Neural crest cell (in vitro differentiated cells): ENCODE measurements around the gene MFAP5. TPM values are rescaled to one million over a fixed set of nuclear protein-coding genes. Genes with fewer than 3 reads are reported as not detected.

ENCODE experiments used
- DNase-seq: peaks from one replicate; pipeline ENCODE4 v3.0.0; 2021; ENCODE audit warnings: low read depth, mixed read lengths, low spot score
- H3K27ac Mint-ChIP-seq: one replicate; pipeline ENCODE4 v1.8.0; 2021; ENCODE audit warnings: mild to moderate bottlenecking, mixed read lengths; ENCODE audit not compliant: unreplicated experiment
- H3K27me3 Mint-ChIP-seq: 2 replicates; pipeline ENCODE4 v1.8.0; 2021; ENCODE audit warnings: low read depth, mild to moderate bottlenecking, mixed read lengths
- H3K36me3 Mint-ChIP-seq: 2 replicates; pipeline ENCODE4 v1.8.0; 2021; ENCODE audit warnings: low read depth, mild to moderate bottlenecking, mixed read lengths
- H3K4me1 Mint-ChIP-seq: 2 replicates; pipeline ENCODE4 v1.8.0; 2021; ENCODE audit warnings: mixed read lengths
- H3K4me3 Mint-ChIP-seq: one replicate; pipeline ENCODE4 v1.8.0; 2021; ENCODE audit warnings: mild to moderate bottlenecking, mixed read lengths
- H3K9me3 Mint-ChIP-seq: 2 replicates; pipeline ENCODE4 v1.8.0; 2021; ENCODE audit warnings: mixed read lengths
- CTCF ChIP-seq: fragments of 200-600 bp; sonication (generic); conservative IDR thresholded peaks from 2 replicates; pipeline ENCODE4 v1.5.0; 2021; ENCODE audit warnings: antibody characterized with exemption, mild to moderate bottlenecking
- total RNA-seq: library from RNA; stranded (reverse); gene quantifications from 2 replicates; pipeline ENCODE4 v1.2.1, GENCODE V29; 2021

MFAP5 gene
- total RNA-seq, 1 donor from 2014 or later: not detected

GRCh38 chr12:8664228-8664913 lies 1.7 kb upstream of the MFAP5 start:
- H3K4me3 Mint-ChIP-seq: no peak overlapping the region
- no peaks in the 10 kb centered on the region for H3K9me3 Mint-ChIP-seq
- no peak for DNase-seq
- H3K36me3 Mint-ChIP-seq: no peaks in the 10 kb centered on the region
- H3K27me3 Mint-ChIP-seq: no peaks in the 10 kb centered on the region
- H3K27ac Mint-ChIP-seq: no peak overlapping the region
- no peaks in the 10 kb centered on the region for H3K4me1 Mint-ChIP-seq
- TF ChIP-seq CTCF: no peak

GRCh38 chr12:8661751-8662150 lies 875 bp downstream of the MFAP5 start:
- no peak for TF ChIP-seq CTCF
- H3K27ac Mint-ChIP-seq: no peak overlapping the region
- no peaks in the 10 kb centered on the region for H3K9me3 Mint-ChIP-seq
- no peaks in the 10 kb centered on the region for H3K27me3 Mint-ChIP-seq
- H3K4me1 Mint-ChIP-seq: no peaks in the 10 kb centered on the region
- DNase-seq: no peak
- no peaks in the 10 kb centered on the region for H3K36me3 Mint-ChIP-seq
- no peak overlapping the region for H3K4me3 Mint-ChIP-seq

- Mint-ChIP-seq H3K4me1 (no peaks in the 10 kb centered on the region), H3K9me3 (no peaks in the 10 kb centered on the region), H3K27me3 (no peaks in the 10 kb centered on the region), H3K36me3 (no peaks in the 10 kb centered on the region), H3K4me3 (no peak overlapping the region), H3K27ac (no peak overlapping the region)
- no peak for TF ChIP-seq CTCF
- no peak for DNase-seq
Measured at GRCh38 chr12:8661016-8661415, 1.6 kb downstream of the MFAP5 start.

GRCh38 chr12:8658346-8658745 lies 4.3 kb downstream of the MFAP5 start:
- H3K4me1 Mint-ChIP-seq: no peaks in the 10 kb centered on the region
- H3K36me3 Mint-ChIP-seq: no peaks in the 10 kb centered on the region
- H3K4me3 Mint-ChIP-seq: no peak overlapping the region
- no peaks in the 10 kb centered on the region for H3K9me3 Mint-ChIP-seq
- H3K27me3 Mint-ChIP-seq: no peaks in the 10 kb centered on the region
- DNase-seq: no peak
- no peak for TF ChIP-seq CTCF
- no peak overlapping the region for H3K27ac Mint-ChIP-seq

GRCh38 chr12:8655421-8655820 lies 7.2 kb downstream of the MFAP5 start:
- DNase-seq: no peak
- Mint-ChIP-seq H3K4me3 (no peak overlapping the region), H3K4me1 (no peaks in the 10 kb centered on the region), H3K9me3 (no peaks in the 10 kb centered on the region), H3K27ac (no peak overlapping the region), H3K27me3 (peaks cover under 1% of the 10 kb centered on the region), H3K36me3 (no peaks in the 10 kb centered on the region)
- no peak for TF ChIP-seq CTCF
